Measurements from ENCODE around the gene DNAJB12.

DNAJB12 gene

GRCh38 chr10:72342911-72343310 lies 11.8 kb downstream of the DNAJB12 start:
- Histone ChIP-seq H2AK5ac (ENCODE audit: low read length) (no peak overlapping the region), H3K4me2 (ENCODE audit: low read length) (no peak overlapping the region), H3K4ac (ENCODE audit: low read depth, low read length) (no peak overlapping the region), H3K4me3 (ENCODE audit: low read depth, low read length) (no peak overlapping the region), H3K27me3 (ENCODE audit: insufficient read depth, low read length) (no peaks in the 10 kb centered on the region), H3K4me1 (ENCODE audit: control insufficient read depth in 1 of 2, insufficient read depth in 2 of 2, low read length in 2 of 2) (no peaks in the 10 kb centered on the region), H3K36me3 (ENCODE audit: control insufficient read depth in 1 of 2, insufficient read depth in 2 of 2, low read length in 2 of 2) (peaks cover 31 to 43% of the 10 kb centered on the region in 2 experiments), H2AFZ (ENCODE audit: insufficient read depth, low read length, poor library complexity) (no peak overlapping the region), H3K9me3 (ENCODE audit: insufficient read depth, low read depth, low read length) (no peaks in the 10 kb centered on the region), H2BK120ac (ENCODE audit: insufficient read depth, low read length, poor library complexity) (no peak overlapping the region), H3K14ac (ENCODE audit: low read length) (no peak overlapping the region), H3K18ac (ENCODE audit: low read length) (no peak overlapping the region), H3K9ac (ENCODE audit: low read length) (no peak overlapping the region), H3K79me2 (ENCODE audit: control insufficient read depth, insufficient read depth, low read length, poor library complexity) (no peaks in the 10 kb centered on the region), H3K23ac (ENCODE audit: low read length) (no peak overlapping the region), H4K91ac (ENCODE audit: low read depth, low read length) (no peak overlapping the region), H4K12ac (ENCODE audit: low read depth, low read length) (no peak overlapping the region), H3K79me1 (ENCODE audit: low read length) (no peaks in the 10 kb centered on the region), H2BK5ac (ENCODE audit: low read depth, low read length, poor library complexity) (no peak overlapping the region), H4K8ac (ENCODE audit: low read depth, low read length) (no peak overlapping the region), H3K27ac (ENCODE audit: low read depth, low read length) (no peak overlapping the region), H2BK12ac (ENCODE audit: low read length) (no peak overlapping the region)
- DNase-seq: no peak
- no CpG with 5 or more reads among the region's 5 CpGs for WGBS (ENCODE audit: extremely low coverage, insufficient coverage, insufficient read length)

GRCh38 chr10:72340510-72341261 lies 14.0 kb downstream of the DNAJB12 start:
- Histone ChIP-seq H3K79me2 (ENCODE audit: control insufficient read depth, insufficient read depth, low read length, poor library complexity) (no peaks in the 10 kb centered on the region), H3K79me1 (ENCODE audit: low read length) (no peaks in the 10 kb centered on the region), H2AK5ac (ENCODE audit: low read length) (no peak overlapping the region), H2BK12ac (ENCODE audit: low read length) (no peak overlapping the region), H4K12ac (ENCODE audit: low read depth, low read length) (no peak overlapping the region), H2BK120ac (ENCODE audit: insufficient read depth, low read length, poor library complexity) (no peak overlapping the region), H2BK5ac (ENCODE audit: low read depth, low read length, poor library complexity) (no peak overlapping the region), H3K27ac (ENCODE audit: low read depth, low read length) (no peak overlapping the region), H3K14ac (ENCODE audit: low read length) (no peak overlapping the region), H3K4me1 (ENCODE audit: control insufficient read depth in 1 of 2, insufficient read depth in 2 of 2, low read length in 2 of 2) (no peaks in the 10 kb centered on the region), H3K18ac (ENCODE audit: low read length) (no peak overlapping the region), H3K23ac (ENCODE audit: low read length) (no peak overlapping the region), H2AFZ (ENCODE audit: insufficient read depth, low read length, poor library complexity) (no peak overlapping the region), H3K4ac (ENCODE audit: low read depth, low read length) (no peak overlapping the region), H3K9ac (ENCODE audit: low read length) (no peak overlapping the region), H3K4me3 (ENCODE audit: low read depth, low read length) (no peak overlapping the region), H4K91ac (ENCODE audit: low read depth, low read length) (no peak overlapping the region), H3K36me3 (ENCODE audit: control insufficient read depth in 1 of 2, insufficient read depth in 2 of 2, low read length in 2 of 2) (peaks cover 49 to 62% of the 10 kb centered on the region in 2 experiments), H3K9me3 (ENCODE audit: insufficient read depth, low read depth, low read length) (no peaks in the 10 kb centered on the region), H3K4me2 (ENCODE audit: low read length) (no peak overlapping the region), H3K27me3 (ENCODE audit: insufficient read depth, low read length) (no peaks in the 10 kb centered on the region), H4K8ac (ENCODE audit: low read depth, low read length) (no peak overlapping the region)
- peak; percentile 62 to 83 for DNase-seq
- no CpG with 5 or more reads among the region's 28 CpGs for WGBS (ENCODE audit: extremely low coverage, insufficient coverage, insufficient read length)

DNA sequence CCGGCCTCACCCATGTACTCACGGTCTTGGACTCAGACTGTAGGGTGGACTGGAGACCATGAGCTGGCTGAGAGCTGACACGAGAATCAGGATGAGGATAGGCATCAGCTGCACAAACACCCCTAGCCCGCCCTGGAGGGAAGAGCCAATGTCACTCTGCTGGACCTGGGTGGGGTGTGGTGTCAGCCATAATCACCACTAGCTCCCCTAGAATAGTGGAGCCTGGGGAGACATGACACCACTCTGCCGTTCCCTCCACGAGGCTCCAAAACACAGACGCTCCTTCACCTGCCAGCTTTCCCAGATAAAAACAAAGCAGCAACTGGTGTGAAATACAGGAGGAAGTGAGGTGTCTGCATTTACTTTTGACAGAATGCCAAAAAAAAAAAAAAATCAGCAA lies 16.5 kb downstream of the DNAJB12 start:
- H3K14ac ChIP-seq (ENCODE audit: low read length): no peak overlapping the region
- DNase-seq: no peak
- no peak overlapping the region for H2BK12ac ChIP-seq (ENCODE audit: low read length)
- H3K79me2 ChIP-seq (ENCODE audit: control insufficient read depth, insufficient read depth, low read length, poor library complexity): no peaks in the 10 kb centered on the region
- no peak overlapping the region for H2AFZ ChIP-seq (ENCODE audit: insufficient read depth, low read length, poor library complexity)
- no peak overlapping the region for H3K23ac ChIP-seq (ENCODE audit: low read length)
- no peak overlapping the region for H3K4me3 ChIP-seq (ENCODE audit: low read depth, low read length)
- H3K4me1 ChIP-seq (ENCODE audit: control insufficient read depth in 1 of 2, insufficient read depth in 2 of 2, low read length in 2 of 2): no peaks in the 10 kb centered on the region
- H3K18ac ChIP-seq (ENCODE audit: low read length): no peak overlapping the region
- no peak overlapping the region for H3K4ac ChIP-seq (ENCODE audit: low read depth, low read length)
- H3K79me1 ChIP-seq (ENCODE audit: low read length): no peaks in the 10 kb centered on the region
- H2BK5ac ChIP-seq (ENCODE audit: low read depth, low read length, poor library complexity): no peak overlapping the region
- no peak overlapping the region for H2BK120ac ChIP-seq (ENCODE audit: insufficient read depth, low read length, poor library complexity)
- no peak overlapping the region for H4K8ac ChIP-seq (ENCODE audit: low read depth, low read length)
- H3K27me3 ChIP-seq (ENCODE audit: insufficient read depth, low read length): no peaks in the 10 kb centered on the region
- peaks cover 55 to 65% of the 10 kb centered on the region in 2 experiments for H3K36me3 ChIP-seq (ENCODE audit: control insufficient read depth in 1 of 2, insufficient read depth in 2 of 2, low read length in 2 of 2)
- no peak overlapping the region for H3K4me2 ChIP-seq (ENCODE audit: low read length)
- no peak overlapping the region for H4K91ac ChIP-seq (ENCODE audit: low read depth, low read length)
- no peak overlapping the region for H3K27ac ChIP-seq (ENCODE audit: low read depth, low read length)
- no peak overlapping the region for H2AK5ac ChIP-seq (ENCODE audit: low read length)
- no peaks in the 10 kb centered on the region for H3K9me3 ChIP-seq (ENCODE audit: insufficient read depth, low read depth, low read length)
- WGBS (ENCODE audit: extremely low coverage, insufficient coverage, insufficient read length): no CpG with 5 or more reads among the region's 7 CpGs
- no peak overlapping the region for H4K12ac ChIP-seq (ENCODE audit: low read depth, low read length)
- no peak overlapping the region for H3K9ac ChIP-seq (ENCODE audit: low read length)

DNA sequence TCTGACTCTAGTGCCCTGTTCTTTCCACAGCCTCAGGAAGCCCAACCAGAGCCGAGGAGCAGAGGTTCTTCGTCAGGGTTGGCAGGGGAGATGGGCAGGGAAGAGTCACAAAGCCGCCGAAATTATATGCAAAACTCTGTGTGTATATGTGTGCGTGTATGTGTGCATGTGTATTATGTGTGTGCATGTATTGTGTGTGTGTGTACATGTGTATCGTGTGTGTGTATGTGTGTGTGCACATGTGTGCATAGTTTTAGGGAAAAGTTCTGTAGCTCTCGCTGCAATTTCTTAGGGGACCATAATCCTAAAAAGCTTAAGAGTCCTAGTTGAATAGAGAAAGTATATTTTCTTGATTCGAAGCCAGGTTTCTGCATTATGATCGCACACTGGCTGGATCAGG lies 17.0 kb downstream of the DNAJB12 start:
- no CpG with 5 or more reads among the region's 9 CpGs for WGBS (ENCODE audit: extremely low coverage, insufficient coverage, insufficient read length)
- no peak overlapping the region for H2BK12ac ChIP-seq (ENCODE audit: low read length)

More for the DNA sequence above, 17.0 kb downstream of the DNAJB12 start:
- no peak overlapping the region for H3K27ac ChIP-seq (ENCODE audit: low read depth, low read length)
- no peak overlapping the region for H4K91ac ChIP-seq (ENCODE audit: low read depth, low read length)
- no peak overlapping the region for H2BK5ac ChIP-seq (ENCODE audit: low read depth, low read length, poor library complexity)
- no peak overlapping the region for H2BK120ac ChIP-seq (ENCODE audit: insufficient read depth, low read length, poor library complexity)
- no peak overlapping the region for H3K9ac ChIP-seq (ENCODE audit: low read length)
- H3K18ac ChIP-seq (ENCODE audit: low read length): no peak overlapping the region
- H3K23ac ChIP-seq (ENCODE audit: low read length): no peak overlapping the region
- H2AFZ ChIP-seq (ENCODE audit: insufficient read depth, low read length, poor library complexity): no peak overlapping the region
- DNase-seq: no peak
- no peaks in the 10 kb centered on the region for H3K4me1 ChIP-seq (ENCODE audit: control insufficient read depth in 1 of 2, insufficient read depth in 2 of 2, low read length in 2 of 2)
- H2AK5ac ChIP-seq (ENCODE audit: low read length): no peak overlapping the region
- no peak overlapping the region for H3K4me2 ChIP-seq (ENCODE audit: low read length)
- peaks cover 52 to 61% of the 10 kb centered on the region in 2 experiments for H3K36me3 ChIP-seq (ENCODE audit: control insufficient read depth in 1 of 2, insufficient read depth in 2 of 2, low read length in 2 of 2)
- H3K79me2 ChIP-seq (ENCODE audit: control insufficient read depth, insufficient read depth, low read length, poor library complexity): no peaks in the 10 kb centered on the region
- no peak overlapping the region for H3K4ac ChIP-seq (ENCODE audit: low read depth, low read length)
- no peak overlapping the region for H3K14ac ChIP-seq (ENCODE audit: low read length)
- no peak overlapping the region for H3K4me3 ChIP-seq (ENCODE audit: low read depth, low read length)
- H3K27me3 ChIP-seq (ENCODE audit: insufficient read depth, low read length): no peaks in the 10 kb centered on the region
- no peaks in the 10 kb centered on the region for H3K79me1 ChIP-seq (ENCODE audit: low read length)
- H3K9me3 ChIP-seq (ENCODE audit: insufficient read depth, low read depth, low read length): no peaks in the 10 kb centered on the region
- no peak overlapping the region for H4K12ac ChIP-seq (ENCODE audit: low read depth, low read length)
- no peak overlapping the region for H4K8ac ChIP-seq (ENCODE audit: low read depth, low read length)

Data from trophoblast cell (in vitro differentiated cells and primary cell).